RWPE2 (cell line): ENCODE measurements around the gene SLC17A9.
"Not testable (repeated sequence)": the region's sequence is repeated elsewhere in the genome, so short reads cannot be mapped to it uniquely, and the experiment has no call there.

Experiments
- ATAC-seq: fragments of 200-7000 bp; cut with Tn5 transposase; 3 replicates; pipeline ENCODE4 v1.9.1; 2021; ENCODE audit warnings: low read depth
- DNase-seq: peaks from one replicate; pipeline ENCODE4 v3.0.0-alpha.2; 2020; ENCODE audit warnings: low spot score
- H3K27ac ChIP-seq: fragments of 450-650 bp; 2 replicates; pipeline ENCODE4 v1.5.1; 2017; ENCODE audit warnings: mild to moderate bottlenecking; ENCODE audit not compliant: poor library complexity, severe bottlenecking
- H3K27me3 ChIP-seq: fragments of 250-450 bp; sonication (Bioruptor Pico); 2 replicates; pipeline ENCODE4 v1.5.1; 2021; ENCODE audit warnings: mild to moderate bottlenecking, moderate library complexity; ENCODE audit not compliant: insufficient read depth, poor library complexity, severe bottlenecking
- H3K36me3 ChIP-seq: fragments of 250-450 bp; sonication (Bioruptor Pico); 2 replicates; pipeline ENCODE4 v1.5.1; 2020; ENCODE audit warnings: low read depth, mild to moderate bottlenecking, moderate library complexity
- H3K4me1 ChIP-seq: fragments of 250-450 bp; sonication (Bioruptor Pico); 2 replicates; pipeline ENCODE4 v1.5.1; 2021; ENCODE audit warnings: mild to moderate bottlenecking, moderate library complexity; ENCODE audit not compliant: insufficient read depth, poor library complexity, severe bottlenecking
- H3K4me3 ChIP-seq: fragments of 250-450 bp; sonication (Bioruptor Pico); 2 replicates; pipeline ENCODE4 v1.5.1; 2021; ENCODE audit warnings: mild to moderate bottlenecking, moderate library complexity; ENCODE audit not compliant: severe bottlenecking
- H3K9me3 ChIP-seq: fragments of 250-450 bp; sonication (Bioruptor Pico); 2 replicates; pipeline ENCODE4 v1.5.1; 2021; ENCODE audit warnings: mild to moderate bottlenecking, moderate library complexity; ENCODE audit not compliant: severe bottlenecking
- TF ChIP-seq, protein P1 (sequence below): fragments of 450-650 bp; IDR thresholded peaks from one replicate; pipeline ENCODE4 v1.5.1; 2017; ENCODE audit warnings: mild to moderate bottlenecking, moderate library complexity; ENCODE audit not compliant: poor library complexity, severe bottlenecking

SLC17A9 gene

DNA sequence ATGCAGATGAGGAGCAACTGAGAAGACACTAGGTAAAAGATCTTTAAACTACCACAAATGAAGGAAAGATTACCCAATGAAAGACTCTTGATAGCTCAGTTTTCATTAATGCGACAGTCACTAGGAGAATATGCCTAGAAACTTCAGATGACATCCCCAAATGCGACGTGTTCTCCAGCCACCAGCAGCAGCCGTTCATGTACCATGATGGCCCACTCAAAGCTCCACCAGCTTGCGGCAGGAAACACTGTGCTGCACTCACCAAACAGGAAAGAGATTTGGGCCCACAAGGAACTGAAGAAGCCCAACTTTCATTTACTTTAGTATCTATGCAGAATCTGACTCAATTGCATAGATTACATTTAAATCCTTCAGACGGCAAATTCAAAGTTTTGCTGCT lies 33.7 kb upstream of the SLC17A9 start:
- DNase-seq (peak; percentile 48), ATAC-seq (no peak)
- Histone ChIP-seq H3K4me3 (no peak overlapping the region), H3K27me3 (no peaks in the 10 kb centered on the region), H3K4me1 (peaks cover 41% of the 10 kb centered on the region), H3K27ac (no peak overlapping the region), H3K36me3 (peaks cover 46% of the 10 kb centered on the region), H3K9me3 (no peaks in the 10 kb centered on the region)
- TF ChIP-seq, protein P1, sequence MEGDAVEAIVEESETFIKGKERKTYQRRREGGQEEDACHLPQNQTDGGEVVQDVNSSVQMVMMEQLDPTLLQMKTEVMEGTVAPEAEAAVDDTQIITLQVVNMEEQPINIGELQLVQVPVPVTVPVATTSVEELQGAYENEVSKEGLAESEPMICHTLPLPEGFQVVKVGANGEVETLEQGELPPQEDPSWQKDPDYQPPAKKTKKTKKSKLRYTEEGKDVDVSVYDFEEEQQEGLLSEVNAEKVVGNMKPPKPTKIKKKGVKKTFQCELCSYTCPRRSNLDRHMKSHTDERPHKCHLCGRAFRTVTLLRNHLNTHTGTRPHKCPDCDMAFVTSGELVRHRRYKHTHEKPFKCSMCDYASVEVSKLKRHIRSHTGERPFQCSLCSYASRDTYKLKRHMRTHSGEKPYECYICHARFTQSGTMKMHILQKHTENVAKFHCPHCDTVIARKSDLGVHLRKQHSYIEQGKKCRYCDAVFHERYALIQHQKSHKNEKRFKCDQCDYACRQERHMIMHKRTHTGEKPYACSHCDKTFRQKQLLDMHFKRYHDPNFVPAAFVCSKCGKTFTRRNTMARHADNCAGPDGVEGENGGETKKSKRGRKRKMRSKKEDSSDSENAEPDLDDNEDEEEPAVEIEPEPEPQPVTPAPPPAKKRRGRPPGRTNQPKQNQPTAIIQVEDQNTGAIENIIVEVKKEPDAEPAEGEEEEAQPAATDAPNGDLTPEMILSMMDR, result no peak

DNA sequence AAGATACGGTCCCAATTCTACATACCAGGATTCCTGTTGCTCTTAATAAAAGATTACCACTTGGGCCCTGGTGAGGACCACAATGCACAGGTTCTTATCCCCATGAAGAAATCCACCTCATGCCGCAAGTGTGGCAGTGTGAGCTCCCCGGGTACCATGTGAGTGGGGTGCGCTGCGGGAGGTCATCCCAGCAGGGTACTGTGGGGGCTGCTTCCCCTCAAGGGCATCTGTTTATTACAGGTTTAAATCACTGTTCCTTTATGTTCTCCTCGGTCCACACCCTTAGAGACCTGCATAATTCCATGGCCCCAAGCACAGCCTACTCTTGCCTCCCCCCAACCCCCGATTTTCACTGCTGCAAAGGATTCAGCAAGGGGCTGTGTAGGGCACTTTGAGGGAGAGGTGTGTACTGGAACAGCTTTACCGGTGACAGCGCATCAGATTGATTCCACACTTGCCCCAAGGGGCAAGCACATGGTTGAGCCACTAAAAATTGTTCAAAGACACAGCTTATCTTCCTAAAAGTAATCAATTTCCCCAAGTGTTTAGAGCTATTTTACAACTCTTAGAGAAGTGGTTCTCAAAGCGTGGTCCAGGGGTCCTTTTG lies 32.4 kb upstream of the SLC17A9 start:
- peaks cover 50% of the 10 kb centered on the region for H3K4me1 ChIP-seq
- TF ChIP-seq, protein P1, result no peak
- DNase-seq, result peak; percentile 70
- H3K27ac ChIP-seq, result no peak overlapping the region
- H3K4me3 ChIP-seq, result no peak overlapping the region
- peaks cover 33% of the 10 kb centered on the region for H3K36me3 ChIP-seq
- no peak for ATAC-seq
- H3K27me3 ChIP-seq, result no peaks in the 10 kb centered on the region
- no peaks in the 10 kb centered on the region for H3K9me3 ChIP-seq

DNA sequence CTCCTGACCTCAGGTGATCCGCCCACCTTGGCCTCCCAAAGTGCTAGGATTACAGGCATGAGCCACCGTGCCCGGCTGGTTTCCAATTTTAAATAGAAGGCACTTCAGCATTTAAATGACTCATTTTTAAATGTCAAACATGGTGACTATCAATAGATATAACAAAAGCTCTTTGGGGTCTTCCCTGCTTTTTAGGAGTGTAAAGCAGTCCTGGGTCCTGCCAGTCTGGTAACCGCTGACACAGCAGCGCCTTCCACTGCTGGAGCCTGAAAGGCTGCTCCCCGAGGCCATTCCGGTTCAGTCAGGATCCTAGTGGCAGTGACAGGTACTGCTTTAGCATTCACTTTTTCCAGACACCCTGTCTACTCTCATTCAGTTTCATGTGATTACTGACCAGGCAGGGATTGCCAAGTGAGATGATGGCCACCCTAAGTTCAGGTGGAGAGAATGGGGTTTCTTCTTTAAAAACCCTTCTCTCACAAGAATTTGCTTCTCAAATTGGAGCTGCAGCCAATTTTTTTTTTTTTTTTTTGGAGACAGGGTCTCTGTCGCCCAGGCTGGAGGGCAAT lies 31.3 kb upstream of the SLC17A9 start:
- peak; percentile 17; the same call in 2 of the 3 replicates for ATAC-seq
- Histone ChIP-seq H3K4me1 (peaks cover 50% of the 10 kb centered on the region), H3K9me3 (no peaks in the 10 kb centered on the region), H3K36me3 (peaks cover 23% of the 10 kb centered on the region), H3K4me3 (no peak overlapping the region), H3K27me3 (no peaks in the 10 kb centered on the region), H3K27ac (no peak overlapping the region)
- DNase-seq, result peak; percentile 76
- TF ChIP-seq, protein P1, result peak; percentile 69

DNA sequence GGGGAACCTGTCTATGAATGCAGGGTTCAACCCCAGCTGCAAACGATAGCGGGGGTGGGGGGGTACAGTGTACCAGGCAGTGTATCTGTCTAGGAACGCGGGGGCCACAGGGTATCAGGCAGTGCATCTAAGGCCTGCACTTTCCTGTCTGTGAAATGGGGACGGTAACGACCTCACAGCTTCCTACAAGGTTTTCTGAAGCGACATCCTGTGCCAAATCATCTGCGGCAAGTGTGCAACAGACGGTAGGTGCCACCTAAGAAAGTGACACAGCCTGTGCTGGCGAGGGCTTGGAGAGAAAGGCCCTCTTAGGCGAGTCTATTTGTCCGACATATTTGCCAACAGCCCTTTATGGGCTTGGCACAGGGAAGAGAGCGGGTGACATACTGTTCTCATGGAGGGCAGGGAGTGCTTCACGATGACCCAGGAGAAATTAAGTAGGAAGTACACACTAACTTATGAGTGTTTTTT lies 30.0 kb upstream of the SLC17A9 start:
- Histone ChIP-seq H3K27ac (peak overlapping the region; percentile 82), H3K4me1 (peaks cover 39% of the 10 kb centered on the region), H3K4me3 (no peak overlapping the region), H3K27me3 (no peaks in the 10 kb centered on the region), H3K36me3 (peaks cover 20% of the 10 kb centered on the region), H3K9me3 (no peaks in the 10 kb centered on the region)
- DNase-seq (peak; percentile 84), ATAC-seq (no peak)
- TF ChIP-seq, protein P1, result no peak

DNA sequence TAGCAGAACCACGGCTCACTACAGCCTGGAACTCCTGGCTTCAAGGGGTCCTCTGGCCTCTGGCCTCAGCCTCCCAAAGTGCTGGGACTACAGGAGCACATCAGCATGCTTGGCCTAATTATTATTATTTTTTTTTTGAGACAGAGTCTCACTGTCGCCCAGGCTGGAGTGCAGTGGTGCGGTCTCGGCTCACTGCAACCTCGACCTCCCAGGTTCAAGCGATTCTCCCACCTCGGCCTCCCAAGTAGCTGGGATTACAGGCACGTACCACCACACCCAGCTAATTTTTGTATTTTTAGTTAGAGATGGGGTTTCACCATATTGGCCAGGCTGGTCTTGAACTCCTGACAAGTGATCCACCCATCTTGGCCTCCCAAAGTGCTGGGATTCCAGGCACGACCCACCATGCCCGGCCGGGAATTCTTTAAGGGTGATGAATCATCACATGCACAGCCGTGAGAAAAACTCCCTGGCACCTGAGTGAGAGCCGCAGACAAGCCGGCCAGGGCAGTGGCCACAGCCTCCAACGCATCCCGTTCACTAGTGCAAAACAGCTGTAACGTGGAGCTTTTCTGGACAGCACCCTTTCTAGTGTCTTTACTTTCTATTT lies 29.3 kb upstream of the SLC17A9 start:
- H3K9me3 ChIP-seq, H3K4me3 ChIP-seq, H3K27me3 ChIP-seq: not testable (repeated sequence)
- Histone ChIP-seq H3K27ac (peak overlapping the region; percentile 82), H3K4me1 (peaks cover 34% of the 10 kb centered on the region), H3K36me3 (peaks cover 20% of the 10 kb centered on the region)
- ATAC-seq, result peak; percentile 46
- DNase-seq, result peak; percentile 99
